Activated CD8-positive, alpha-beta memory T cell treated with anti-CD3 and anti-CD28 coated beads, Interleukin-2, amount 50 U/mL, for 1 hour (primary cell): Measurements from ENCODE around the gene ITPR3.
"Not testable (repeated sequence)": the region's sequence is repeated elsewhere in the genome, so short reads cannot be mapped to it uniquely, and the experiment has no call there.

Source experiments
- DNase-seq: peaks from one replicate; pipeline ENCODE4 v3.0.0-alpha.2; 2020; ENCODE audit errors: extremely low read depth

The ITPR3 gene

DNA sequence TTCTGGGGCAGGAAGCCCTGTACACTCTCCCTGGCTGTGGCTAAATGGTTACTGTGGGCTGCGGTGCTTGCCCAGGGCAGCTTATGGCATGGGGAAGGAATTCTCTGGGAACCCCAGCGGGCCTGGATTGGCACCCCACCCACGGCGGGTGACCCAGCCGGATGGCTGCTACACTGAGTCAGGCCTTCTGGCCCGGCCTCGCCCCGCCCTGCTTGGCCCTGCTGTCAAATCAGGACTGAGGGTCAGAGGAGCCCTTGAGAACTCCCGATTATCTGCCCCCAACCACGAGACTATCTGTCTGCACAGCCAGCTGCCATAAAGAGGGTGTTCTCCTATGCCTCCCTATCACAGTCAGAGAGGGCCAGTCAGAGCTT lies 7.3 kb upstream of the ITPR3 start:
- DNase-seq = no peak

DNA sequence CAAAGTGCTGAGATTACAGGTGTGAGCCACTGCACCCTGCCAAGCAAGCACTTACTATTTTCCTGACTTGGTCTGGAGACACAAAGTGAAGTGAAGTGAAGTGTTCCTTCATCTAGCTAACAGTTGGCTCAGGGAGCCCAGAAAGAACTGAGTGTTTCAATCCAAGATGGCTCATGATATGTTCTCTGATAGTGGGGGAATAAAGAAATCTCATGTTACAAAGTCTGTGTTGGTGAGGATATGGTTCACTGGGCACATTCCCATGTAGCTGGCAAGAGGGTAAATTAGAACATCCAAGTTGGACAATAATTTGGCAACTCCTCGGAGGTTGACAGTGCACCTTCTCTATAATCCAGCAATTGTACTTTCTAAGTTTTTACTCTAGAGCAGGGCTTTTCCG lies 5.0 kb upstream of the ITPR3 start:
- DNase-seq = no peak

DNA sequence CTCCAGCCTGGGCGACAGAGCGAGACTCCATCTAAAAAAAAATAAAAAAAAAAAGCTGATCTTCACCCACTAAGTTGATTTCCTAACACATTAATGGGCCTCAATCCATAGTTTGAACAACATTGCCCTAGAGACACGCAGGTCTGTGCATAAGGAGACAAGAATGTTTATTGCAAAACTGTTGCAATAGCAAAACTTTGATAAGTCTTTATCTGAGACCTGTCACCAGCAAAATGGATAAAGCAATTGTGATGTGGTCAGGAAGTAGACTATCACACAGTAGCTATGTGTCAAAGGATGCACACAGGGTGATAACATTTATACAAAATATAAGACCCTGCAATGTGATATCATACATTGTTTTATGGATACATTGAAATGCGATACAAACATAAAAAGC lies 4.2 kb upstream of the ITPR3 start:
- no peak for DNase-seq

DNA sequence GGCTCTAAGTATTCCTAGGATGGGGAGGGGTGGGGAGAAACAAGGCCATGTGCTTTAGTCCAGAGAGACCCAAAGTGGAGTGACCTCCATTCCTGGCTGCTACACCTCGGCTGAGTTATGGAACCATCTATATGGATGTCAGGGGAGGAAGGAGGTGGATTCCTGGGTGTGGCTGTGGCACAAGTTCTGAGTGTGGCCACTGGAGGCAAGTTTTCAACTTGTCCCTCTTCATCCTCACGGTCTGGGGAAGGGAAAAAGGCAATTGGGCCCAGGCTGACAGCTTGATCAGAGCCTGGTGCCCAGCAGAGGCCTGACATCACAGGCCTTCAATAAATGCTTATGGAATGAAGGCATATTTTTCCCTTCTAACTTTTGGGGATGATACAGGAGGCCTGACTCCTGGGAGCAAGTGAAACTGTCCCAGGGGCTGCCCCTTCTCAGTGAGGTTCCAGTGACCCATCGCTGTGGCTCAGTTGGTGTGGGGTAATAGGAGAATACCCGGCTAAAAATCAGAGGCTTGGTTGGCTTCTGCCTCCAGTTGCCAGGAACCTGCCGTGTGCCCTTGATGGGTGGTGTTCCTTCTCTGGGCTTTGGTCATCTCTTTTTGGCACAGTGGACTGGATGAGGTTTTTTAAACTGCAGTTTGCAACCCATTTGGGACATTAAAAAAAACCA lies 1.8 kb upstream of the ITPR3 start:
- no peak for DNase-seq

DNA sequence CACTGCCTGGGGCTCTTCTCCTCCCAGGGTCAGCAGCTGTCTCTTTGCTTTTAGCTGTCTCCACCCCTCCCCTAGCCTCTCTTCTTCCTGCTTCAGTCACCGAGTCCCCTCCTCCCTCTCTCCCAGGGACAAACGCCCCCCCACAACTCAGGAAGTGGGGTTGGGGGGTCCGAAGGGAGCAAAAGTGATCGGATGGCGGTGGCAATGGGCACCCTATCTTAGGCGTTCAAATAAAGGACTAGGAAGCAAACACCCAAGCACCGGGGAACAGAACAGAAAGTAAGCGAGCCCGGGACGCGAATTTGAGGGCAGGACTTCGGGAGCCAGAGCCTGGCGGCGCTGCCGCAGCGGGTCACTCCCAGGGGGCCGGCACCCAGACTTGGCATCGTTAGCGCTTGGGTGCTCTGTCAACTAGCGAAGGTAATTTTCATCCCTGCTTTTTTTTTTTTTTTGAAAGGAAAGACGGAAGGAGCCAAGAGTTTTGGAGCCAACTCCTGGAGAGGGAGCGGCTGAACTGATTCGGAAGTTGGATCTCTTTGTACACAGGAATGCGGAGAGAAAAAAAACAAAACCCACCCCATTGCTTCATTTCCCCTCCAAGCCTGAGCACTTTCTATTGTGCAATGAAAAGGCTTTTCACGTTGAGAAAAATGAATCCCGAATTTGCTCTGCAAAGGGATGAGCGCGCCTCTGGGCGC lies 815 bp upstream of the ITPR3 start:
- DNase-seq = no peak

DNA sequence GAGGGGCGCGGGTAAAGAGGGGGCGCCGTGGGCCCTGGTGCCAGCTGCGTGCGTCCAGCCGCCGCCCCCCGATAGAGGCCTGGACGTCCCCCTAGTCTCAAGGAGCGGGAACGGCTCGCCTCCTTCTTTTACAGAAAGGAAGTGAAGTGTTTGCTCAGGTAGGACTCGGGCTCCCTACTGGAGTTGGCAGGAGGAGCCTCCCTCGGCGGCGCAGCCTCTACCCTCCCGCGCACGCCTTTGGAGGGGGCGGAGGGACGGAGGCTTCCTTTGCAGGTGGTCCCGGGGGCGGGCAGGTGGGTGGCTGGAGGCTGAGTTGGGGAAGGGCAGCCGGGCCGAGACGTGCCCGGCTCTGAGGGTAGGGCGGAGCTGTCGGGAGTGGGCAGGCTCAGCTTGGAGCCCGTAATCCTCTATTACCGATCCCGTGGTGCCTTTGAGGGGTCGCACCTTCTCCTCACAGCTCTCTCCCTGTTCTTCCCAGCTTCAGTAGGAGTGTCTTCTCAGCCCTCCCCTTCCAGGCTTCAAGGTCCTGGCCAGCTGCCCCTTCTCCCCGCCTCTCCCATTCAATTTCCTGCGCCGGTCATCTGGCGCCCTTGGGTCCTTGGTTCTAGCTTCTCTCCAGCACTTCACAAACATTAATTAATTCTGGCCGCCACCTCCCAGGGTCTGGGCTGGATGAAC lies 728 bp downstream of the ITPR3 start:
- no peak for DNase-seq

DNA sequence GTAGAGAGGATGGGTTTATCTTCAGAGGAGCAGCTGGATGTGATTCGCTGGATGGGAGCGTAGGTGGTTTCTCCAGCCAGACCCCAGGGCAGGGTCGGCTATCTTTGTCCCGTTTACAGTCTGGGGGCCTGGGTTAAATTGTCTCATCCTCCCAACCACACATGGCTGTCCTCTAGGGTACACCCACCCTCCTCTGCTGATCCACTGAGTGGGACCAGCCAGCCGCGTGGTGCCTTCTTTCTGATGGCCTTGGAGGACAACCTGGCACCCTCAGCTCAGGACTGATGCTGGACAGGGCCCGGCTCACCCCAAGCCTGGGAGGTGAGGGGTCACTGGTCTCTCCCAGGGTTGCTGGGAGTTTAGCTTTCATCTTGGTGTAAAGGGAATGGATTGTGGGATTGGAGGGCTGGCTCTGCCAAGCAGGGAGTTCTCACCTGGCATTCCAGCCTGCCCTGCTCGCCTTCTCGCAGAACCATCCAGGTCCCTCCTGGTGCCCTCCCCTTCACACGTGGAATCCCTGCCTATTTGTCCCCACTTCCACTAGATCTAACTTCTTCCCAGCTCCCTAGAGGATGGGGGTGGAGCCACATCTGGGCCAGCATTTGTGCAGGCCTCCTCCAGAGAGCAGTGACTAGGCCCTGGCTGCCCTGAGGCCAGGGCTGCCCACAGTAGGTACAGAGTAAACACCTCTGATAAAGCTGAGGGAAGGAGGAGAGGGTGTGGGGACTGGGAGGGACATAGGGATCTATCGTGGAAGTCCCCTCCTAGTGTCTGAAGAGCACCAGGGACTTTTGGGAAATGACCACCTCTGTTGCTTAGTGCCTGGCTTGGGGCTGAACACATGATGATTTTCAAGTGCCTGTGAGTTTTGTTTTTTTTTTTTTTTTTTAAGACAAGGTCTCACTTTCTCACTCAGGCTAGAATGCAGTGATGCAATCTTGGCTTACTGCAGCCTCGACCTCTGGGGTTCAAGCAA lies 1.6 kb downstream of the ITPR3 start:
- DNase-seq = no peak

DNA sequence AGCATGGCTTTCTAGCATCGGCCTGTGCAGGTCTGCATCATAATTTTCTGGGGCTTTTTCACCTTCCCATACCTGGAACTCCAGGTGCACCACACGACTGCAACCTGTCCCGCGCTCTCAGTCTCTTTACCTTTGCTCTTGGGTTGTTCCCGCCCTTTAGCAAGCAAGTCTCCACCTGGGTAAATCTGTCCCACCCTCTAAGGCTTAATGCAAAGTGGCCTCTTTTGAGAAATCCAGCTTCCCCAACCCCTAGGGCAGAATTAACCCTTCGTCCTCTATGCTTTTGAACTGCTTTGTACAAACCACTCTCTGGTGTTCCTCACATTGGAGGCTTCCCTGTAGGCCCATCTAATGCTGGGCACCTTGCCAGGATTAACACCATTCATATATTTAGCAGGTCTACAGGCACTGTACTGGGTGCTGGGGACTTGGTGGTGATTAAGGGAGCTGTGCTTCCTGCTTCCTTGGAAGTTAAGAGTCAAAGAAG lies 2.8 kb downstream of the ITPR3 start:
- DNase-seq = no peak

DNA sequence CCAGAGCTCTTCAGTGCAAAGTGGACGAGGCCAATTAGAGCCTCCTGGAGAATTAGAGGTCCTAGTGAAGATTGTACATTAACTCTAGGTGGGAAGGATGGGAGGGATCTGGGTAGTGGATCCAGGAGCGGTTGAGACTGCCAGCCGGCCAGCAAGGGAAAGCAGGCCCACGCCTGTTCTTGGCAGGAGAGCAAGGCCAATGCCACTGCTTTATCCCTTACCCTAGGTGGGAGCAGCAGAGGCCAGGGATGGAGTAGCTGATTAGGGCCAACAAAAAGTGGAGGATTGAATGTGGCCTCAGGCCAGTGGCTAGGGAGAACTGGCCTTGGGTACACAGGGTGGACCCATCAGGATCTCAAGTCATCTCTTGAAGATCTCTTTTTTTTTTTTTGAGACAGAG lies 3.7 kb downstream of the ITPR3 start:
- DNase-seq = no peak

DNA sequence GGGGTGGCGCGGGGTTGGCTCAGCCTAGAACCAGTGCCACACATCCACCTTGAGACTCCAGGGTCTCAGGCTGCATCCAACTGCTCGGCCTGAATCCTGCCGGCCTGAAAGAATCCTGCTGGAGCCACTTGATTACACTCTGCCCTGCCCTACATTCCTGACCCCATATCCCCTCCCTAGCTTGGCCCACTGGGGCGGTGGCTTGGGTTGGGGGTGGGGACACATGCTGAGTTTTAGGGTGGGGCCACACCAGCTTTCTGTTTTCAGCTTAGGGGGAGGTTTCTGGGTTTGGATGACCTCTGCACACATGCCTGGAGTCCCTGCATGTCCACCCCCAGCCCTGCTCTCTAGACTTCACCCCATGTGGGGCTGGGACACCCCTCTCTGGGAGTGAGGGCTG lies 6.8 kb downstream of the ITPR3 start:
- no peak for DNase-seq

DNA sequence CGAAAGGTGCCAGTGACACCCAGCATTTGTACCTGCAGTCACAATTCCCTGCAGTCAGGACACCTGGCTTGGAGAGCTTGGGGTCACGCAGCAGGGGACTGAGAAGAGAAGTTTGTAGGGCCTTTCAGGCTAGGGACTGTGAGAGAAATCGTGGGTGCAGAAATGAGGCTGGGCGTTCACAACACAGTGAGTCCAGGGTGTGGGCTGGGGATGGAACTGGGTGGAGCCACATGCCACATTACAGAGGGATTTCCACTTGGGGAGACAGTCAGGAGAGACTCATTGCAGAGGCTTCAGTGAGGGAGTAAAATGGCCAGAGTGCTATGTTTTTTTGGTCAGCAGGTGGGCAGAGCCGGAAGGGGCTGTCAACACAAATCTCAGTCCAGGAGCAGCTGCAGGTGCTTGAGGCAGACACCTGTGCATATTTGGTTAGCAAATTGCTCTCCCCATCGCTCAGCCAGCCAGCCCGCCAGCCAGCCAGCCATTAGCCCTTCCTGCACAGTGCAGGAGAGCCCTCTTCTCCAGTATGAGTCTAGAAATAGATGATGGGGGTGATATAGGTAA lies 7.4 kb downstream of the ITPR3 start:
- DNase-seq = no peak

DNA sequence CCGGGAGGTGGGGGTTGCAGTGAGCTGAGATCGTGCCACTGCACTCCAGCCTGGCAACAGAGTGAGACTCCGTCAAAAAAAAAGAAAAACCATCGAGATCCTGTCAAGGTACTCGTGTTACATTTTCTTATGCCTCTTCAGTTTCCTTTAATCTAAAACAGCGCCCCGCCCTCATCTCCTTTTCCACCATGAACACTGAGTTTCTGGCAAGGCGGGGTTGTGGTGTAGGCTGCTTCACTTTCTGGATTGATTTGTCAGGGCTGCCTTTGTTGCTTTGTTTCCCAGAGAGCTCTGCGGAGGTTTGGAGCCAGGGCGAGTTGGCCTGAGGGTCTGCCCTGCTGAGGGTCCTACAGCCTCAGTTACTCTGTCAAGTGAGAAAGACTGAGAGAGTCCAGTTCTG lies 8.9 kb downstream of the ITPR3 start:
- DNase-seq = no peak

DNA sequence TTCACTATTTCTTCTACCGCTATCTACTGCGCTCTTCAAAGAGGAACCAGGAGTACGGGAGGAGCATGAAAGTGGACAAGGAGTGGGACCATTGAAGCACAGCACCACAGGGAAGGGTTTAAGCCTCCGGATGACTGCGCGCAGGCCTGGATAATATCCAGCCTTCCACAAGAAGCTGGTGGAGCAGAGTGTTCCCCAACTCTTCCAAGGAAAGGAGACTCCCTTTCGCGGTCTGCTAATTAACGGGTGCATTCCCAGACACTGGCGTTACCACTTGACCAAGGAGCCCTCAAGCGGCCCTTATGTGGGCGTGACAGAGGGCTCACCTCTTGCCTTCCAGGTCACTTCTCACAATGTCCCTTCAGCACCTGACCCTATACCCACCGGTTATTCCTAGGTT lies 10.4 kb downstream of the ITPR3 start:
- DNase-seq = not testable (repeated sequence)

DNA sequence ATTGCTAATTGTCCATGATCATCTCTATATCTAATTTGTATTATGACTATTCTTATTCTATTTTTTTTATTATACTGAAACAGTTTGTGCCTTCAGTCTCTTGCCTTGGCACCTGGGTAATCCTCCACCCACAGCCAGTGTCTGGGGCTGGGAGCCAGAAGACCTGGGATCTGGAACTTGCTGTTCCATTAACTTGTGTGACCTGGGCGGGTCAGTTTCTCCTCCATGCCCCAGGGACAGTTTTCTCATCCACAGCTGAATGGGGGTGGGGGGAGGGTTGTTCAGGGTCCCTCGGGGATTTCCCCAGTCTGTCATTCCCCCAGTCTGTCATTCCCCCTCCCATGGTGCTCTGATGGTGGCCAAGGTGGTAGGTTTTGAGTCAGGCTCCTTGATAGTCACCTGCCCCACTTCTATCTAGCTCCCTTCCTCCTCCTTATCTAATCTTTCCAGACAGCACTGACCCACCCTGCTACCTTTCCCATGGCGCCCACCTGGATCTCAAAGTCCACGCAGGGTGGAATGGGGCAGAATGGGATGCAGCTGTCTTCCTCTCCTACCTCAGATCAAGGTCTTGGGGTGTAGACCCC lies 10.9 kb downstream of the ITPR3 start:
- no peak for DNase-seq

DNA sequence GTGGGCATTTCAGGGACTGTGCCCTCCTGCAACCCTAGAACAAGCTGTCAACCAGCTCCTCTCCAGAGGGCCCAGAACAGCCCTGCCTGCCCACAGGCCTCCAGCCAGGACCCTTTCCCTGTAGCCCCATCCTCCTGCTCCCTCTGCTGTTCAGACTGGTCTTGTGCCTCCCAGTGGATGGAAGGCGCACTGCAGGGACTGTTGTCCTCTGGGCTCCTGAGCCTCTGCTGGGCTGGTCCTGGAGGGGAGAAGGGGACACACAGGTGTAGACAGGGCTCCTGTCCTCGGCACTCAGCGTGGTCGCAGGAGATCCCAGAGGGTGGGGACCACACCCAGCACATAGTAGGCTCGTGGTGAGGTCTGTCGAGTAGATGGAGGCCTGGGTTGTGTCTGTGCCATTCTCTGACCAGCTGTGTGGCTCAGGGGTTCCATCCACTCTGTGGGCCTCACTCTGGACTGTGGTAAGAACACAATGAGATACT lies 11.5 kb downstream of the ITPR3 start:
- DNase-seq = no peak

DNA sequence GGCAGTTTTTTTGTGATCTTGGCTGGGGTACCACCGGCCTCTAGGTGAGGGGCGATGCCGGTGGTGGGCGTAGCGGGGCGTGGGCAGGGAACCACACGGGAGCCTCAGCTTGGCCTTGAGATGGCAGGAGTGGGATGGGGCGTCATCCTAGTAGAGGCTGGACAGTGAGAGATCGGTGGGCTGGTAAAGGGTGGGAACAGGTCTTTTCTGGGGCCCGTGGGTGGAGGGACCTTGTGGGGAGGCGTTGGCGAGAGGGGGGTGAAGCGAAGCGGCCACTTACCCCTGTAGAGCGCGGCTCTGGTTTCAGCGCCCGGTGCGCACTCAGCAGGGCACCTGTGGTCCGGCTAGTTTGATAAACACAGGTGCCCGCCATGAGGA lies 12.0 kb downstream of the ITPR3 start:
- DNase-seq = no peak

DNA sequence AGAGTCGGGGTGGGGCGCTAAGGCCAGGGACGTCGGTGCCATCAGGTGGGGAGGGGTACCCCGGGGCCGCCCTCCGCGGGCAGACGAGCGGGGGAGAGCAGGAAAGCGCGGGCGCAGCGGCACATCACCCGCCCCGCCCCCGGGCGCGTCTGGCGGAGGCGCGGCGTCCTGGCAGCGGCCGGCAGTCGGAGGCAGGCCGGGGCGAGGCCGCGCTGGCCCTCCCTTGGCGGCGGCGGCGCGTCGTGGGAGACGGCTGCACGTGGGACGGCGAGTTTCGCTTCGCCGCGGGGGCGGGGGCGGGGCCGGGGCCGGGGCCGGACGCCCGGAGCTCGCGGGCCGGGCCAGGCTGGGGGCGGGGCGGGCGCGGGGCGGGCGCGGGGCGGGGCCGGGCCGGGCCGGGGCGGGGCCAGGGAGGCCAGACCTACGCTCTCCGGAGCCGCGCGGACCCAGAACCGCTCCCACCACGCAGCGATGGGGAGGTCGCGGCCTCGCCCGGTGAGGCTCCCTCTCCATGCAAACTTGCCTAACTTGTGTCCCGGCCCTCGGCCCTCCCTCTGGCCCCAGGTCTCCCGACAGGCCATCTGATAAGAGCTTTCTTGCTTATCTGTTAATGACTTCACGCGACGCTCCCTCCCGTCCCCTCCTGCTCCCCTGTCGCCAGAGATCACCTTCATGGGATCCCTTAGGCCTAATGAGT lies 12.5 kb downstream of the ITPR3 start:
- DNase-seq = no peak

DNA sequence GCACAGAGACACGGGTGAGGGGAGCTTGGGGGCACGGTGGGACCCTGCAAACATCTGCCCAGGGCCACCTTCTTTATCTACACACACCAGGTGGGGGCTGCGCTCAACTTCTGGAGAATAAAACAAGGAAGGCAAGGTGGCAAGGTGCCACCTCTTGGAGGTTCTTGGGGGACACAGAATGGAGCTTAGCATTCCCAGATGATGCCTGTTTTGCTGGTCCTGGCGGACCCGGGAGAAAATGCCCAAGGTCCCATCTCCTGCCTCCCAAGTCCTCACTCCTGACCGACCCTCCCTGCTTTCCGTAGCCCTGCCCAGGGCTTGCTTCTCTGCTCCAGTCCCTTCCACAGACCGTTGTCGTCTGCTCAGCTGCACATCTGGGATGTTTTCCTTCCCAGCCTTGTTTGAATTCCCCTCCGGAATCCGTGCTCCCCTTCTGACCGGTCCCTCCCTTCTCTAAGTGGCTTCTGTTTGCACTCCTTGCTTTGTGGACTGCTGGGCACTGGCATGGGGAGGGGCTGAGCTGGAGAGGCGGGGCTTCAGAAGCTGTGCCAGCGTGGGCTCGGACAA lies 13.1 kb downstream of the ITPR3 start:
- no peak for DNase-seq

DNA sequence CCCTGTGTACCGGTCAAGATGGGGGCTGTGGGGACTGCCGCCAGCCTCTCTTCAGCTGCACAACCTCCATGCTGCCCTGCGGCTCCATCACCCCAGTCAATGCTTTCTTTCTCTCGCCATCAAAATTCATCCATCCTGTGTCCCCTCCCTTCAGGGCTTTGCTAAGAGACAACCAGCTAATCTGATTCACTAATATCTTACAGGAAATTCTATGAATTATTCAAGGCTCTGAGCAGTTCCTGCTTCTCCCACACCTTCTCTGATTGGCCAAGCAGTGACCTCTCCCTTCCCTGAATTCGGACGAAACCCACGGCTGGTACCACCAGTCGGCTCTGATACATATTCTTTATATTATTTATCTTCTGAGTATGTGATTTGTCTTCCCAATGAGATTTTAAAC lies 13.8 kb downstream of the ITPR3 start:
- DNase-seq = no peak

DNA sequence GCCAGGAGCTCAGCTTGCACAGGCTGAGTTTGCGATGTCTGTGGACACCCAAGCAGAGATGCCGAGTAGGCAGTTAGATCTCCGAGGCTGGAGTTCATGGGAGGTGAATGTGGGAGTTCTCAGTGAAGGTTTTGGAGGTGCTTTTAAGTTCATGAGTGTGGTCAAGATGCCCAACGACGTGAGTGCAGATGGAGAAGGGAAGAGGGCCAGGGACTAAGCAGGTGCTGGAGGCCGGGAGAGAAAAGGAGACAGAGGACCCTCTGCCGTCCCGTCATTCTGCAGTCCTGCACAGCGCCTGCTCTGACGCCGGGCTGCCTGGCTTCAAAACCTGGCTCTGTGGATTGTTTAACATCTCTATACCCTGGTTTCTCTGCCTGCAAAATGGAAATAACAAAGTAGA lies 15.5 kb downstream of the ITPR3 start:
- DNase-seq = no peak
